MCF 10A (cell line): ENCODE data around the gene NTM. TPM values are rescaled to one million over a fixed set of nuclear protein-coding genes. Genes with fewer than 3 reads are reported as not detected.

Experiments
- BruUV-seq: library from RNA; stranded (reverse); fragments of 400-500 nt; replicated peaks from 2 replicates; lab custom pipeline; 2021; lab: Mats Ljungman, UMichigan
- CTCF ChIA-PET: fragments of 300-600 bp; sonication (Branson Sonifier 250); formaldehyde crosslinking; extraction: SDS; loops from one replicate; lab custom pipeline; 2021; ENCODE audit warnings: antibody characterized with exemption, inconsistent platforms; lab: Yijun Ruan, JAX
- POLR2A ChIA-PET: fragments of 300-600, 350-650 bp; sonication (Branson Sonifier 250); formaldehyde crosslinking; extraction: SDS; loops from one replicate; lab custom pipeline; 2020; ENCODE audit warnings: antibody characterized with exemption, inconsistent platforms; lab: Yijun Ruan, JAX
- DNase-seq: peaks from one replicate; pipeline ENCODE4 v3.0.0-alpha.2; 2018; ENCODE audit not compliant: unreplicated experiment
- H3K27ac Mint-ChIP-seq: one replicate; pipeline ENCODE4 v1.8.0; 2022; ENCODE audit warnings: mild to moderate bottlenecking, low read depth, mixed read lengths; ENCODE audit not compliant: unreplicated experiment
- H3K27me3 Mint-ChIP-seq: one replicate; pipeline ENCODE4 v1.8.0; 2022; ENCODE audit warnings: mixed read lengths; ENCODE audit not compliant: insufficient read depth, unreplicated experiment
- H3K36me3 Mint-ChIP-seq: one replicate; pipeline ENCODE4 v1.8.0; 2022; ENCODE audit warnings: mild to moderate bottlenecking, moderate library complexity, mixed read lengths; ENCODE audit not compliant: insufficient read depth, unreplicated experiment
- H3K4me1 Mint-ChIP-seq: one replicate; pipeline ENCODE4 v1.8.0; 2022; ENCODE audit warnings: mixed read lengths; ENCODE audit not compliant: insufficient read depth, unreplicated experiment
- H3K4me3 Mint-ChIP-seq: one replicate; pipeline ENCODE4 v1.8.0; 2022; ENCODE audit warnings: mild to moderate bottlenecking, moderate library complexity, mixed read lengths; ENCODE audit not compliant: unreplicated experiment
- H3K9me3 Mint-ChIP-seq: one replicate; pipeline ENCODE4 v1.8.0; 2022; ENCODE audit warnings: mixed read lengths; ENCODE audit not compliant: unreplicated experiment
- intact Hi-C: fragments of 100-400 bp; cut with micrococcal nuclease; formaldehyde crosslinking; loops from 2 replicates; pipeline ENCODE4 v1.14.1; 2022
- total RNA-seq: library from RNA; stranded (reverse); gene quantifications from 2 replicates; pipeline ENCODE4 v1.2.3, GENCODE V29; 2022
- TF ChIP-seq, protein P1 (sequence below): fragments of 200-600 bp; IDR thresholded peaks from one replicate; pipeline ENCODE4 v1.8.0; 2022; ENCODE audit warnings: antibody characterized with exemption, mild to moderate bottlenecking; ENCODE audit not compliant: unreplicated experiment

NTM gene
- total RNA-seq, 1 experiment from 2014 or later, result not detected

DNA sequence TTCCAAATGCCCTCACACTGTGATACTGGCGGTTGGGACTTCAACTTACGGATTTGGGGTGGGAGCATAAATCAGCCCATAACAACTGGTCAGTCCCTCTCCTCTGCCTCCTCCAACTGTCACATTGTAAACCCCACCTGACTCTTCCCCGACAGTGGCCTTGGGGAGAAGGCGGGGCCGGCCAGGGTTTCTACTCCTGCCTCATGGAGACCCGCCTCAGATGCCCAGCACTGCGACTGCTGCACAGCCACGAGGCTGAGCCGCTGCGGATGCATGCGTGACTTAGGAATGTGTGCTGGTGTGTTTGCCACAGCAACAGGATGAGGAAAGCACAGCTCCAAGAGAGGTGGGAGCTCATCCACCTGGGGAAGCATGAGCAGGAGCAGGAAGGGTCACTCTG lies 914.2 kb downstream of the NTM start:
- ChIA-PET POLR2A (no interaction called here), CTCF (no interaction called here)
- peaks cover 28% of the 10 kb centered on the region for H3K9me3 Mint-ChIP-seq
- TF ChIP-seq, protein P1, sequence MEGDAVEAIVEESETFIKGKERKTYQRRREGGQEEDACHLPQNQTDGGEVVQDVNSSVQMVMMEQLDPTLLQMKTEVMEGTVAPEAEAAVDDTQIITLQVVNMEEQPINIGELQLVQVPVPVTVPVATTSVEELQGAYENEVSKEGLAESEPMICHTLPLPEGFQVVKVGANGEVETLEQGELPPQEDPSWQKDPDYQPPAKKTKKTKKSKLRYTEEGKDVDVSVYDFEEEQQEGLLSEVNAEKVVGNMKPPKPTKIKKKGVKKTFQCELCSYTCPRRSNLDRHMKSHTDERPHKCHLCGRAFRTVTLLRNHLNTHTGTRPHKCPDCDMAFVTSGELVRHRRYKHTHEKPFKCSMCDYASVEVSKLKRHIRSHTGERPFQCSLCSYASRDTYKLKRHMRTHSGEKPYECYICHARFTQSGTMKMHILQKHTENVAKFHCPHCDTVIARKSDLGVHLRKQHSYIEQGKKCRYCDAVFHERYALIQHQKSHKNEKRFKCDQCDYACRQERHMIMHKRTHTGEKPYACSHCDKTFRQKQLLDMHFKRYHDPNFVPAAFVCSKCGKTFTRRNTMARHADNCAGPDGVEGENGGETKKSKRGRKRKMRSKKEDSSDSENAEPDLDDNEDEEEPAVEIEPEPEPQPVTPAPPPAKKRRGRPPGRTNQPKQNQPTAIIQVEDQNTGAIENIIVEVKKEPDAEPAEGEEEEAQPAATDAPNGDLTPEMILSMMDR, result no peak
- intact Hi-C loops, result no loop called here
- H3K27me3 Mint-ChIP-seq, result no peaks in the 10 kb centered on the region
- H3K36me3 Mint-ChIP-seq, result no peaks in the 10 kb centered on the region
- H3K4me1 Mint-ChIP-seq, result no peaks in the 10 kb centered on the region
- no peak for DNase-seq
- BruUV-seq, result no TSS peak
- H3K4me3 Mint-ChIP-seq, result no peak overlapping the region
- H3K27ac Mint-ChIP-seq, result no peak overlapping the region

DNA sequence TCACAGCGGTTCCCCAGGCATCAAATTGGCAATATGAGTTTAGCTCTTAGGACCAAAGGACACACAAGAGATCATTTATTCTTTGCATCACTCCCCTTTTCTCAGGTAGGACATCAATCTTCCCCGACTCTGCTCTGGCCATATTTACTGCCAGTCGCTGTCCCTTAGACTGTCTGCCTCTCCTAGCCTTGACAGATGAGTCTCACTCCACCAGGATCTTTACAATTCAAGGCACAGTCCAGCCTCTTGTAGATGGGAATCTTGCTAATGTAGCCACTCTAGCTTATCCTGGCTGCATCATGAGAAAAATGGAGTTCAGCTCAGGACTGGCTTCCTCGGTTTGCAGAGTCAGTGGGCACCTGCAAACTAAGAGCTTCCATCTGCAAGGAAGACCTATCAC lies 915.2 kb downstream of the NTM start:
- no peaks in the 10 kb centered on the region for H3K27me3 Mint-ChIP-seq
- H3K4me3 Mint-ChIP-seq, result no peak overlapping the region
- DNase-seq, result no peak
- H3K27ac Mint-ChIP-seq, result no peak overlapping the region
- peaks cover 25% of the 10 kb centered on the region for H3K9me3 Mint-ChIP-seq
- H3K4me1 Mint-ChIP-seq, result no peaks in the 10 kb centered on the region
- no TSS peak for BruUV-seq
- intact Hi-C loops, result no loop called here
- ChIA-PET CTCF (no interaction called here), POLR2A (no interaction called here)
- no peaks in the 10 kb centered on the region for H3K36me3 Mint-ChIP-seq
- TF ChIP-seq, protein P1, result no peak

DNA sequence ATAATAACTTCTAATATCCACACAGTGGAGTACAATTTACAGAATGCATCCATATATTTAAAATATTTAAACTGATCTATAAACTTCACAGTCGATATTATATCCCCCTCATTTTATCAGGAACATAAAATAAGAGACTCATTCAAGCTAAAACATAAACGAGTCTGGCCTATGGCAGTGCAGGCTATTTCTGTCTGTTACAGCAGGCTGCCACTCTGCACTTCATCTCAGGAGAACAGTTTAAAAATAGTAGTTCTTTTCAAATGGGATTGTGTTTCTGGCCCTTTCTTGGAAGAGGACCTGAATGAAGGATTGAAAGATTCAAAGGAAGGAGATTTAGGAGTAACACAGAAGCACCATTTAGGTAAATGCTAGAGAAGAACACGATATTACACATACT lies 915.7 kb downstream of the NTM start:
- Mint-ChIP-seq H3K4me3 (no peak overlapping the region), H3K27ac (no peak overlapping the region), H3K4me1 (no peaks in the 10 kb centered on the region), H3K9me3 (peaks cover 29% of the 10 kb centered on the region), H3K27me3 (no peaks in the 10 kb centered on the region), H3K36me3 (no peaks in the 10 kb centered on the region)
- no TSS peak for BruUV-seq
- ChIA-PET POLR2A (no interaction called here), CTCF (interaction anchor here (0.7 kb wide), 1 partner anchor 516 kb away, joined by 3 read pairs; no protein-coding TSS in a partner anchor)
- intact Hi-C loops, result no loop called here
- TF ChIP-seq, protein P1, result no peak
- no peak for DNase-seq

DNA sequence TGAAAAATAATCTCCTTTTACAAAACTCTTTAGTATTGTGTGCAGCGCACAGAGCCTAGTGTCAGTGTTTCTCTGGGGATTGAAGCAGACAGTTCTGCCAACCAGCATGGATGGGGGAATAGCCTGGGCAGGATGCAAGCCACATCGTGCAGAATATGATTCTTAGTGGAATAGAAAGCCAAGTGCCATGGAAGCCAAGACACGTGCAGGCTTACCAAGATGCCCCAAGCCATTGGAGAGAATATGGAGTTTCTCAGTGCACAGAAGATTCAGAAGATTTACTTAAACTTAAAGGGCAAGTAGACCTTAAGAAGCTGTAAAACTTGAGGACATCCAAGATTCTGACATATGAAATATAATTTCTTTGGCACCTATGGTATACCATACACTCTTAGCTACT lies 917.6 kb downstream of the NTM start:
- CTCF ChIA-PET, result no interaction called here
- intact Hi-C loops, result no loop called here

More for the DNA sequence above, 917.6 kb downstream of the NTM start:
- H3K27me3 Mint-ChIP-seq, result no peaks in the 10 kb centered on the region
- H3K27ac Mint-ChIP-seq, result no peak overlapping the region
- H3K4me3 Mint-ChIP-seq, result no peak overlapping the region
- H3K4me1 Mint-ChIP-seq, result no peaks in the 10 kb centered on the region
- BruUV-seq, result no TSS peak
- H3K36me3 Mint-ChIP-seq, result no peaks in the 10 kb centered on the region
- peaks cover 49% of the 10 kb centered on the region for H3K9me3 Mint-ChIP-seq
- TF ChIP-seq, protein P1, result no peak
- POLR2A ChIA-PET, result no interaction called here
- DNase-seq, result no peak
